ENCODE results near the gene HBS1L.

The HBS1L gene

GRCh38 chr6:135025175-135025574 is 29.4 kb downstream of the HBS1L start:
- Mint-ChIP-seq H3K9me3 (no peaks in the 10 kb centered on the region), H3K4me1 (peaks cover 6% of the 10 kb centered on the region), H3K36me3 (ENCODE audit: low read depth) (peaks cover 26% of the 10 kb centered on the region), H3K27ac (no peak overlapping the region), H3K27me3 (ENCODE audit: low read depth, poor library complexity) (no peaks in the 10 kb centered on the region), H3K4me3 (no peak overlapping the region)
- TF ChIP-seq CTCF (IDR thresholded peaks at IDR 0.05) = no peak
- no peak for DNase-seq

- TF ChIP-seq CTCF (IDR thresholded peaks at IDR 0.05) = no peak
Observed at GRCh38 chr6:135022050-135022697, 32.4 kb downstream of the HBS1L start.

GRCh38 chr6:135021310-135022049 is 33.1 kb downstream of the HBS1L start:
- H3K4me3 Mint-ChIP-seq = no peak overlapping the region
- H3K27ac Mint-ChIP-seq = no peak overlapping the region
- H3K9me3 Mint-ChIP-seq = no peaks in the 10 kb centered on the region
- TF ChIP-seq CTCF (IDR thresholded peaks at IDR 0.05) = no peak
- H3K4me1 Mint-ChIP-seq = peaks cover 6% of the 10 kb centered on the region
- H3K27me3 Mint-ChIP-seq (ENCODE audit: low read depth, poor library complexity) = no peaks in the 10 kb centered on the region
- peaks cover 14% of the 10 kb centered on the region for H3K36me3 Mint-ChIP-seq (ENCODE audit: low read depth)
- DNase-seq = no peak

More at GRCh38 chr6:135022050-135022697, 32.4 kb downstream of the HBS1L start:
- Mint-ChIP-seq H3K36me3 (ENCODE audit: low read depth) (peaks cover 16% of the 10 kb centered on the region), H3K9me3 (no peaks in the 10 kb centered on the region), H3K4me1 (peaks cover 6% of the 10 kb centered on the region), H3K27ac (no peak overlapping the region), H3K4me3 (no peak overlapping the region), H3K27me3 (ENCODE audit: low read depth, poor library complexity) (no peaks in the 10 kb centered on the region)
- DNase-seq = no peak

- Mint-ChIP-seq H3K9me3 (no peaks in the 10 kb centered on the region), H3K27ac (no peak overlapping the region), H3K4me1 (no peaks in the 10 kb centered on the region), H3K27me3 (ENCODE audit: low read depth, poor library complexity) (no peaks in the 10 kb centered on the region), H3K36me3 (ENCODE audit: low read depth) (no peaks in the 10 kb centered on the region), H3K4me3 (no peak overlapping the region)
- no peak for DNase-seq
- no peak for TF ChIP-seq CTCF (IDR thresholded peaks at IDR 0.05)
Observed at GRCh38 chr6:135018941-135019340, 35.7 kb downstream of the HBS1L start.

- Mint-ChIP-seq H3K9me3 (no peaks in the 10 kb centered on the region), H3K4me1 (no peaks in the 10 kb centered on the region), H3K36me3 (ENCODE audit: low read depth) (no peaks in the 10 kb centered on the region), H3K27me3 (ENCODE audit: low read depth, poor library complexity) (no peaks in the 10 kb centered on the region), H3K27ac (no peak overlapping the region), H3K4me3 (no peak overlapping the region)
- DNase-seq = no peak
- no peak for TF ChIP-seq CTCF (IDR thresholded peaks at IDR 0.05)
Observed at GRCh38 chr6:135018052-135018451, 36.6 kb downstream of the HBS1L start.
